Measurements from ENCODE around the gene ARHGAP24. TPM values are rescaled to one million over a fixed set of nuclear protein-coding genes. Genes with fewer than 3 reads are reported as not detected.

The ARHGAP24 gene
- polyA plus RNA-seq, 1 of the 3 experiments (the other 2 are of a cell fraction) = 1.4 TPM

- no peak for TF ChIP-seq REST (IDR thresholded peaks at IDR 0.05; ENCODE audit: low read depth, low read length)
- no peak for TF ChIP-seq IRF3 (IDR thresholded peaks at IDR 0.05; ENCODE audit: low read depth, low read length)
- no peak for TF ChIP-seq RAD21 (IDR thresholded peaks at IDR 0.05; ENCODE audit: low read length)
- no peak for TF ChIP-seq EP300 (IDR thresholded peaks at IDR 0.05; ENCODE audit: borderline replicate concordance in 1 of 2, low read depth in 1 of 2, low read length in 1 of 2)
Measured at GRCh38 chr4:85759388-85759787, 284.4 kb downstream of the ARHGAP24 start (continued).

GRCh38 chr4:85760511-85760910 is 285.6 kb downstream of the ARHGAP24 start:
- H3K4me1 ChIP-seq (ENCODE audit: control insufficient read depth in 1 of 2, insufficient read depth in 2 of 2, low read depth in 1 of 2, low read length in 1 of 2) = peaks cover 6 to 8% of the 10 kb centered on the region in 2 experiments
- H3K36me3 ChIP-seq (replicated peaks in 1 of 2; ENCODE audit: control insufficient read depth in 1 of 2, insufficient read depth in 2 of 2, low read length in 1 of 2) = no peaks in the 10 kb centered on the region
- H3K4me3 ChIP-seq (ENCODE audit: low read depth in 2 of 2, low read length in 1 of 2) = no peak overlapping the region
- TF ChIP-seq PBX3 (IDR thresholded peaks at IDR 0.05) (no peak), REST (IDR thresholded peaks at IDR 0.05; ENCODE audit: low read depth, low read length) (no peak), RXRA (IDR thresholded peaks at IDR 0.05; ENCODE audit: borderline replicate concordance, low read depth) (no peak), TAF1 (IDR thresholded peaks at IDR 0.05; ENCODE audit: borderline replicate concordance, low read depth, low read length) (no peak)
- 86% methylated on average over 4 of the region's 4 CpGs for WGBS (ENCODE audit: low lambda C conversion rate)
- H3K4me2 ChIP-seq = no peak overlapping the region
- no peaks in the 10 kb centered on the region for H4K20me1 ChIP-seq (ENCODE audit: insufficient read depth)
- H3K79me2 ChIP-seq (ENCODE audit: insufficient read depth) = no peaks in the 10 kb centered on the region
- DNase-seq = no peak
- H3K27ac ChIP-seq (ENCODE audit: low read depth in 2 of 2, low read length in 1 of 2) = no peak overlapping the region; a peak in 1 of 4 replicates
- H3F3A ChIP-seq (replicated peaks; ENCODE audit: insufficient read depth) = peaks cover 25% of the 10 kb centered on the region
- no peaks in the 10 kb centered on the region for H3K27me3 ChIP-seq (ENCODE audit: insufficient read depth)
- ChIA-PET POLR2A (no interaction called here), CTCF (interaction anchor here (2.8 to 3.0 kb wide), 2 partner anchors 13 to 36 kb away, joined by 14 to 21 read pairs; no protein-coding TSS in a partner anchor)
- H3K9me3 ChIP-seq = no peaks in the 10 kb centered on the region
- no peaks in the 10 kb centered on the region for H3K9me2 ChIP-seq
- H2AFZ ChIP-seq (ENCODE audit: low read depth) = no peak overlapping the region
- no peak overlapping the region for H3K9ac ChIP-seq

Data from SK-N-SH (cell line).